ENCODE results near the gene RASA2.

RASA2 gene

DNA sequence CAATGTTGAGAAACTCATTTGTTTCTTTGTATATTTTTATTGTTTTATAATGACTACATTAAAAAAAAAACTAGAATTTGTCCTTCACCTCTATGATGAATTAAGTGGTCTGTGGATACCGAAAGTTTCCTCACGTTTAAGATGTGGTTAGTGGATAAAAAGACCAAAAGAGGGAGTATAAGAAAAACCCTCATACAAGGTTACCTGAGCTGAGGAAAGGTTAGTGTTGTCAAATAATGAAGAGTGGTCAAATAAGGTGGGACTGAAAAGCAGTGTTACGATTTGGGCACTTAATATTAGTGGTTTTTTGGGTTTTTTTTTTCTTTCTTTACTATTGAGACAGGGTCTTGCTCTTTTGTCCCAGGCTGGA lies 21.2 kb downstream of the RASA2 start:
- CTCF ChIA-PET: interaction anchor here (0.7 kb wide), 1 partner anchor 26 kb away, joined by 4 read pairs; no protein-coding TSS in a partner anchor
- TF ChIP-seq, protein P1, sequence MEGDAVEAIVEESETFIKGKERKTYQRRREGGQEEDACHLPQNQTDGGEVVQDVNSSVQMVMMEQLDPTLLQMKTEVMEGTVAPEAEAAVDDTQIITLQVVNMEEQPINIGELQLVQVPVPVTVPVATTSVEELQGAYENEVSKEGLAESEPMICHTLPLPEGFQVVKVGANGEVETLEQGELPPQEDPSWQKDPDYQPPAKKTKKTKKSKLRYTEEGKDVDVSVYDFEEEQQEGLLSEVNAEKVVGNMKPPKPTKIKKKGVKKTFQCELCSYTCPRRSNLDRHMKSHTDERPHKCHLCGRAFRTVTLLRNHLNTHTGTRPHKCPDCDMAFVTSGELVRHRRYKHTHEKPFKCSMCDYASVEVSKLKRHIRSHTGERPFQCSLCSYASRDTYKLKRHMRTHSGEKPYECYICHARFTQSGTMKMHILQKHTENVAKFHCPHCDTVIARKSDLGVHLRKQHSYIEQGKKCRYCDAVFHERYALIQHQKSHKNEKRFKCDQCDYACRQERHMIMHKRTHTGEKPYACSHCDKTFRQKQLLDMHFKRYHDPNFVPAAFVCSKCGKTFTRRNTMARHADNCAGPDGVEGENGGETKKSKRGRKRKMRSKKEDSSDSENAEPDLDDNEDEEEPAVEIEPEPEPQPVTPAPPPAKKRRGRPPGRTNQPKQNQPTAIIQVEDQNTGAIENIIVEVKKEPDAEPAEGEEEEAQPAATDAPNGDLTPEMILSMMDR (conservative IDR thresholded peaks at IDR 0.05; ENCODE audit: low read depth): no peak
- DNase-seq (ENCODE audit: low spot score): no peak
- POLR2A ChIA-PET (ENCODE audit: low non-redundant PET): no interaction called here
- no peak overlapping the region for H3K27ac ChIP-seq

DNA sequence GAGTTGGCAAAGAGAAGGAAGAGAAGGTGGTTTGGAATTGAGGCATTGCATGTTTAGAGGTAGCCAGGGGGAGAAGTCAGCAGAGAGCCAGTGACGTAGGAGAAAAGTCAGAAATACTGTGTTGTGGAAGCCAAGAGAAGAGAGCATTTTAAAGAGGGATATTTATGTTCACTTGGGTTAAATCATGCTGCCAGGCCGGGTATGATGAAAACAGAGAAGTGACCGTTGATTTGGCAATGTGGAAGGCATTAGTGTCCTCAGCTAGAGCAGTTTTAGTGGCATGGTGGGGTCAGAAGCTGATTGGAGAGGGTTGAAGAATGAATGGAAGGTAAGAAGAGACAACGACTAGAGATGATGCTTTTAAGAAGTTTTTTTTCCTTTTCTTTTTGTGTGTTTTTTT lies 24.5 kb downstream of the RASA2 start:
- H3K27ac ChIP-seq: no peak overlapping the region
- ChIA-PET CTCF (no interaction called here), POLR2A (ENCODE audit: low non-redundant PET) (no interaction called here)
- TF ChIP-seq, protein P1 (conservative IDR thresholded peaks at IDR 0.05; ENCODE audit: low read depth): no peak
- DNase-seq (ENCODE audit: low spot score): no peak

DNA sequence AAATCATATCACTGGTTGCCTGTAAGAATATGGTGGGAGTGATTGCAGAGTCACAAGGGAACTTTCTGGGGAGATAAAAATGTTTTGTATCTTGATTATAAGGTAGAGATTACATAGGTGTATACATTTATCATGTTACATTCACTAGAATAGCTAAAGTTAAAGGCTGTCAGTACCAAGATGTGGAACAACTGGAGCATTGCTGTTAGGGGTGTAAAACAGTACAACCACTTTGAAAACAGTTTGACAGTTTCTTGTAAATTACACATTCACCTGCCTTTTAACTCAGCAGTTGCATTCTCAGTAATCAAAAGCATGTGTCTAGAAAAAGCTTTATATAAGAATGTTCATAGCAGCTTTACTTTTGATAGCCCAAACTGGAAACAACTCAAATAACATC lies 27.6 kb downstream of the RASA2 start:
- TF ChIP-seq, protein P1 (conservative IDR thresholded peaks at IDR 0.05; ENCODE audit: low read depth): no peak
- ChIA-PET POLR2A (ENCODE audit: low non-redundant PET) (no interaction called here), CTCF (no interaction called here)
- H3K27ac ChIP-seq: no peak overlapping the region
- DNase-seq (ENCODE audit: low spot score): no peak

DNA sequence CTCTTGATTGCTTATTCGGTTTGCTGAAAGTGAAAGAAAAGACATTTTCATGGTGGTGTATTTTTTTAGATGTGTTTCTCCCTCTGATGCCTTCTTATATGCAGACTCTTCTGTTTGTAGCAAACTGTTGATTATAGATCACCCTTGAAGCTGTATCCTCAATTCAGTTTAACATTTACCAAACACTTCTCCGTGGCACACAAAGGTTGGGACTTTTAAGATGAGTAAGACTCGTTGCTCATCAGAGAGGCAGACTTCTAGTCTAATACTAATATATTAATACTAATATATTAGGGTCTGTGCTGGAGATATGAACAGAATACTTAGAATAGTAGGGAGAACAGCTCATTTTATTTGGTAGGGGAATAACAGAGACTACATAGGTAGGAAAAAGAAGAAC lies 32.8 kb downstream of the RASA2 start:
- TF ChIP-seq, protein P1 (conservative IDR thresholded peaks at IDR 0.05; ENCODE audit: low read depth): no peak
- POLR2A ChIA-PET (ENCODE audit: low non-redundant PET): no interaction called here
- H3K27ac ChIP-seq: no peak overlapping the region
- DNase-seq (ENCODE audit: low spot score): no peak
- CTCF ChIA-PET: interaction anchor here (0.5 kb wide), 1 partner anchor 408 kb away, joined by 3 read pairs; no protein-coding TSS in a partner anchor

DNA sequence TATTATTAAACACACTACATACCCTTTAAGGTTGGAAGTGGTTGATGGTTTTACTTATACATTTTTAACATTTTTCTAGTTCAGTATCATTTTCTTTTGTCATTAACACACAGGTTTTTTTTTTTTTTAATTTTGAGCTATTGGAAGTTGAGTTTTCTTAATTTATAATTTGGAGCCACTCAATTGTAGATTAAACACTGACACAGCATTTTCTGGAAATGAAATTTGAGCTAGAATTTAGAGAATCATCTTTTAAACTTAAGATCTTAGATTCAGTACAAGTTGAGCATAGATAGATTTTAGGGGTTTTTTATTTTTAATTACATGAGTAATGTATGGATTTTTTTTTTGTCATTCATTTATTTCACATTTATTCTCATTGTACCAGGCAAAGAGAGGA lies 35.0 kb downstream of the RASA2 start:
- ChIA-PET POLR2A (ENCODE audit: low non-redundant PET) (no interaction called here), CTCF (no interaction called here)
- TF ChIP-seq, protein P1 (conservative IDR thresholded peaks at IDR 0.05; ENCODE audit: low read depth): no peak
- DNase-seq (ENCODE audit: low spot score): no peak
- no peak overlapping the region for H3K27ac ChIP-seq

DNA sequence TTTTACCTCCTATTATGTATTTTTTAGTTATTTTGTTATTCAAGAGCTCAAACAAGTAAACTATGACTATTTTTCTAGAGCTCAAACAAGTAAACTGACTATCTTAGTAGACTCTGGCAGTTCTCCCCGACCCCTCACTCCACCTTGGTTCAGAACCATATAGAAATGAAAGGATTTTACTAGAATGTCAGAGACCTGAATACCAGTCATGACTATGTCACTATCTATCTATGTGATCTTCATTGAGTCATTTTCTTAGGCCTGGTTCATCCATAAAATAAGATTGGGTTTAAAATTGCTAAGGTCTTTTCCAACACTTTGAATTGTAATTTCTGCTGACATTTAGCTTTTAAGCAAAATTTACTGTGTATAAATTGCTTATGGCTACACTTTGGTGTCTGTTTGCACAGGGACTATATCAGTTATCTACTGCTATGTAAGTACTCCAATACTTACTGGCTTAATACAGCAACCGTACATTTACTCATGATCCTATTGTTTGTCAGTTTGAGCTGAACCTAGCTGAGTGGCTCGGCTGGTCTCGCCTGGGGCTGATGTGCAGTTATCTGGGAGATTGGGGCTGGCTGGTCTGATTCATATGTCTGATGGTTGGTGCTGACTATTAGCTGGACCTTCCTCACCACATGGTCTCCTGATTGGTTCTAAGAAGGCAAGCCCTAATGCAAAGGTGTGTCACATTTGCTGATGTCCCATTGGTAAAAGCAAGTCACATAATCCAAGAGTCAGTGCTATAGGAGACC lies 37.0 kb downstream of the RASA2 start:
- TF ChIP-seq, protein P1 (conservative IDR thresholded peaks at IDR 0.05; ENCODE audit: low read depth): no peak
- ChIA-PET CTCF (interaction anchor here (0.6 kb wide), 1 partner anchor 1760 kb away, joined by 3 read pairs; no protein-coding TSS in a partner anchor), POLR2A (ENCODE audit: low non-redundant PET) (no interaction called here)
- peak; percentile 6 for DNase-seq (ENCODE audit: low spot score)
- H3K27ac ChIP-seq: no peak overlapping the region
